Measurements from ENCODE around the gene SCUBE2.

- no peak for TF ChIP-seq POLR2A (IDR thresholded peaks at IDR 0.05; ENCODE audit: extremely low read depth, insufficient read length)
- TF ChIP-seq CTCF (IDR thresholded peaks at IDR 0.05; ENCODE audit: low read depth, low read length) = no peak
Measured at GRCh38 chr11:9123595-9124304, 32.4 kb upstream of the SCUBE2 start.
